ENCODE results near the gene RBMS3. TPM values are rescaled to one million over a fixed set of nuclear protein-coding genes. Genes with fewer than 3 reads are reported as not detected.
A peak's percentile ranks its signal among the peaks of the same experiment; 100 is the strongest.

The RBMS3 gene
- total RNA-seq, 4 donors from 2014 or later = 51.5 to 76.0 (median 66.6) TPM

- peak overlapping the region; percentile 67 to 83 (median 82) for H3K27ac ChIP-seq
- no peaks in the 10 kb centered on the region for H3K36me3 ChIP-seq
- H3K9me3 ChIP-seq = no peaks in the 10 kb centered on the region
- no peak overlapping the region for H3K4me3 ChIP-seq
- H3K27me3 ChIP-seq = no peaks in the 10 kb centered on the region
- TF ChIP-seq POLR2AphosphoS5 (IDR thresholded peaks at IDR 0.05) (peak; percentile 94), CTCF (IDR thresholded peaks at IDR 0.05) (no peak), EP300 (IDR thresholded peaks at IDR 0.05) (peak; percentile 9), POLR2A (IDR thresholded peaks at IDR 0.05) (no peak)
- peaks cover 22 to 56% (median 27%) of the 10 kb centered on the region in 3 donors for H3K4me1 ChIP-seq
- peak; percentile 82 for ATAC-seq
- WGBS, 2 donors (ENCODE audit: low coverage in 1 of 2) = 0 to 9% methylated on average over 3 of the region's 3 CpGs
Observed at GRCh38 chr3:29695643-29696198, 414.9 kb downstream of the RBMS3 start.

GRCh38 chr3:29696311-29696710, 415.4 kb downstream of the RBMS3 start:
- TF ChIP-seq CTCF (IDR thresholded peaks at IDR 0.05) = no peak
- no peak for TF ChIP-seq POLR2AphosphoS5 (IDR thresholded peaks at IDR 0.05)
- no peak for TF ChIP-seq POLR2A (IDR thresholded peaks at IDR 0.05)
- no peak for TF ChIP-seq EP300 (IDR thresholded peaks at IDR 0.05)
- WGBS, 2 donors (ENCODE audit: low coverage in 1 of 2) = 63 to 71% methylated on average over 2 of the region's 2 CpGs
- Histone ChIP-seq H3K4me3 (no peak overlapping the region), H3K27me3 (no peaks in the 10 kb centered on the region), H3K9me3 (no peaks in the 10 kb centered on the region), H3K36me3 (no peaks in the 10 kb centered on the region), H3K4me1 (peaks cover 22 to 56% (median 27%) of the 10 kb centered on the region in 3 donors), H3K27ac (peak overlapping the region; percentile 67 to 83 (median 82))
- peak; percentile 64 for ATAC-seq

- Histone ChIP-seq H3K4me3 (no peak overlapping the region), H3K4me1 (peaks cover 22 to 55% (median 24%) of the 10 kb centered on the region in 3 donors)
- 35 to 55% methylated on average over 2 of the region's 2 CpGs for WGBS, 2 donors (ENCODE audit: low coverage in 1 of 2)
Observed at GRCh38 chr3:29697989-29698388, 417.1 kb downstream of the RBMS3 start.

GRCh38 chr3:29700256-29700655, 419.4 kb downstream of the RBMS3 start:
- no peak for ATAC-seq
- peaks cover 7 to 32% (median 10%) of the 10 kb centered on the region in 3 donors for H3K4me1 ChIP-seq
- peaks cover 0 to 14% of the 10 kb centered on the region in 2 donors for H3K36me3 ChIP-seq
- H3K9me3 ChIP-seq = no peaks in the 10 kb centered on the region
- H3K4me3 ChIP-seq = no peak overlapping the region
- no peak for TF ChIP-seq EP300 (IDR thresholded peaks at IDR 0.05)
- TF ChIP-seq POLR2A (IDR thresholded peaks at IDR 0.05) = no peak
- no peak for TF ChIP-seq POLR2AphosphoS5 (IDR thresholded peaks at IDR 0.05)
- TF ChIP-seq CTCF (IDR thresholded peaks at IDR 0.05) = no peak
- H3K27me3 ChIP-seq = no peaks in the 10 kb centered on the region
- H3K27ac ChIP-seq = no peak overlapping the region
- 91 to 100% methylated on average over 2 of the region's 2 CpGs for WGBS, 2 donors (ENCODE audit: low coverage in 1 of 2)

More at GRCh38 chr3:29697989-29698388, 417.1 kb downstream of the RBMS3 start:
- Histone ChIP-seq H3K27ac (peak overlapping the region in 1 of 4 donors; percentile 83), H3K36me3 (peaks cover 0 to 13% of the 10 kb centered on the region in 2 donors), H3K27me3 (no peaks in the 10 kb centered on the region), H3K9me3 (no peaks in the 10 kb centered on the region)
- TF ChIP-seq CTCF (IDR thresholded peaks at IDR 0.05) (peak in 1 of 4 experiments; percentile 7), POLR2A (IDR thresholded peaks at IDR 0.05) (no peak), EP300 (IDR thresholded peaks at IDR 0.05) (no peak)
- ATAC-seq = no peak

- Histone ChIP-seq H3K4me3 (no peak overlapping the region), H3K4me1 (peaks cover 2 to 21% (median 2%) of the 10 kb centered on the region in 3 donors), H3K36me3 (peaks cover 0 to 14% of the 10 kb centered on the region in 2 donors), H3K27me3 (no peaks in the 10 kb centered on the region), H3K9me3 (no peaks in the 10 kb centered on the region), H3K27ac (no peak overlapping the region)
- no peak for ATAC-seq
- TF ChIP-seq EP300 (IDR thresholded peaks at IDR 0.05) (no peak), CTCF (IDR thresholded peaks at IDR 0.05) (no peak), POLR2A (IDR thresholded peaks at IDR 0.05) (no peak), POLR2AphosphoS5 (IDR thresholded peaks at IDR 0.05) (no peak)
- 92 to 100% methylated on average over 3 to 4 of the region's 41 CpGs for whole genome bisulfite sequencing, 2 donors (ENCODE audit: low coverage in 1 of 2)
Observed at GRCh38 chr3:29701326-29701983, 420.6 kb downstream of the RBMS3 start.
